ENCODE data around the gene BTG4.

- TF ChIP-seq, protein P1, sequence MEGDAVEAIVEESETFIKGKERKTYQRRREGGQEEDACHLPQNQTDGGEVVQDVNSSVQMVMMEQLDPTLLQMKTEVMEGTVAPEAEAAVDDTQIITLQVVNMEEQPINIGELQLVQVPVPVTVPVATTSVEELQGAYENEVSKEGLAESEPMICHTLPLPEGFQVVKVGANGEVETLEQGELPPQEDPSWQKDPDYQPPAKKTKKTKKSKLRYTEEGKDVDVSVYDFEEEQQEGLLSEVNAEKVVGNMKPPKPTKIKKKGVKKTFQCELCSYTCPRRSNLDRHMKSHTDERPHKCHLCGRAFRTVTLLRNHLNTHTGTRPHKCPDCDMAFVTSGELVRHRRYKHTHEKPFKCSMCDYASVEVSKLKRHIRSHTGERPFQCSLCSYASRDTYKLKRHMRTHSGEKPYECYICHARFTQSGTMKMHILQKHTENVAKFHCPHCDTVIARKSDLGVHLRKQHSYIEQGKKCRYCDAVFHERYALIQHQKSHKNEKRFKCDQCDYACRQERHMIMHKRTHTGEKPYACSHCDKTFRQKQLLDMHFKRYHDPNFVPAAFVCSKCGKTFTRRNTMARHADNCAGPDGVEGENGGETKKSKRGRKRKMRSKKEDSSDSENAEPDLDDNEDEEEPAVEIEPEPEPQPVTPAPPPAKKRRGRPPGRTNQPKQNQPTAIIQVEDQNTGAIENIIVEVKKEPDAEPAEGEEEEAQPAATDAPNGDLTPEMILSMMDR (IDR thresholded peaks at IDR 0.05): no peak
- TF ChIP-seq POLR2A (IDR thresholded peaks at IDR 0.05): no peak
- TF ChIP-seq EP300 (IDR thresholded peaks at IDR 0.05): no peak
Measured at GRCh38 chr11:111466615-111467014, 45.6 kb downstream of the BTG4 start.
